ENCODE measurements around the gene CAB39L.

CAB39L gene

GRCh38 chr13:49271264-49271663 lies 172.6 kb downstream of the CAB39L start:
- no peak overlapping the region for H3K4me3 ChIP-seq (ENCODE audit: low read depth, low read length)
- no peak for TF ChIP-seq CTCF (IDR thresholded peaks at IDR 0.05; ENCODE audit: low read depth, low read length)

GRCh38 chr13:49265822-49266221 lies 178.0 kb downstream of the CAB39L start:
- no peak overlapping the region for H3K4me3 ChIP-seq (ENCODE audit: low read depth, low read length)
- TF ChIP-seq CTCF (IDR thresholded peaks at IDR 0.05; ENCODE audit: low read depth, low read length): no peak

GRCh38 chr13:49262634-49263033 lies 181.2 kb downstream of the CAB39L start:
- H3K4me3 ChIP-seq (ENCODE audit: low read depth, low read length): no peak overlapping the region
- no peak for TF ChIP-seq CTCF (IDR thresholded peaks at IDR 0.05; ENCODE audit: low read depth, low read length)

GRCh38 chr13:49259586-49259985 lies 184.3 kb downstream of the CAB39L start:
- TF ChIP-seq CTCF (IDR thresholded peaks at IDR 0.05; ENCODE audit: low read depth, low read length): no peak
- no peak overlapping the region for H3K4me3 ChIP-seq (ENCODE audit: low read depth, low read length)

Data from WI38 (cell line).